ENCODE measurements around the gene RNF44.

DNA sequence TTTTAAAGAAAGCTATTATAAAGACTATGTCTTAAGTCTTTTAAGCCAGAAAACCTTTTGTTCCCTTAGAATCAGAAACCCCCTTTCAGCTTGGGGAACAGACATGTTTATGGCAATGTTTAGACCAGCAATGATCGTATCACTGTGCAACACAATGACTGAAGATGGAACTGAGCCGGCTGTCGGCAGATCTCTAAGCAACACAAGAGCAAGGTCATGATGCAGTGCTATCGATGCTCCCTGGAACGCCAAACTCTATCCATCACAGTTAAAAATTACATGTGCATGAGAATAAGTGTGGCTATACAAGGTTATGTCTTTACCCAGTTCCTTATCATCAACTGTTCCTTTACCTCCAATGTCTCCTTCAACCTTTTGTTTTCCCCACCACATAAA is 1.8 kb upstream of the RNF44 start:
- TF ChIP-seq, protein P1, sequence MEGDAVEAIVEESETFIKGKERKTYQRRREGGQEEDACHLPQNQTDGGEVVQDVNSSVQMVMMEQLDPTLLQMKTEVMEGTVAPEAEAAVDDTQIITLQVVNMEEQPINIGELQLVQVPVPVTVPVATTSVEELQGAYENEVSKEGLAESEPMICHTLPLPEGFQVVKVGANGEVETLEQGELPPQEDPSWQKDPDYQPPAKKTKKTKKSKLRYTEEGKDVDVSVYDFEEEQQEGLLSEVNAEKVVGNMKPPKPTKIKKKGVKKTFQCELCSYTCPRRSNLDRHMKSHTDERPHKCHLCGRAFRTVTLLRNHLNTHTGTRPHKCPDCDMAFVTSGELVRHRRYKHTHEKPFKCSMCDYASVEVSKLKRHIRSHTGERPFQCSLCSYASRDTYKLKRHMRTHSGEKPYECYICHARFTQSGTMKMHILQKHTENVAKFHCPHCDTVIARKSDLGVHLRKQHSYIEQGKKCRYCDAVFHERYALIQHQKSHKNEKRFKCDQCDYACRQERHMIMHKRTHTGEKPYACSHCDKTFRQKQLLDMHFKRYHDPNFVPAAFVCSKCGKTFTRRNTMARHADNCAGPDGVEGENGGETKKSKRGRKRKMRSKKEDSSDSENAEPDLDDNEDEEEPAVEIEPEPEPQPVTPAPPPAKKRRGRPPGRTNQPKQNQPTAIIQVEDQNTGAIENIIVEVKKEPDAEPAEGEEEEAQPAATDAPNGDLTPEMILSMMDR (conservative IDR thresholded peaks at IDR 0.05 in 1 of 2, IDR thresholded peaks at IDR 0.05 in 1 of 2; ENCODE audit: extremely low read depth in 1 of 2, insufficient read depth in 1 of 2, low read depth in 1 of 2, low read length in 2 of 2), result no peak
- no peak for TF ChIP-seq EZH2 (IDR thresholded peaks at IDR 0.05; ENCODE audit: borderline replicate concordance, low read length)
